K562 (cell line): ENCODE results near the gene CYB5R4. TPM values are rescaled to one million over a fixed set of nuclear protein-coding genes. Genes with fewer than 3 reads are reported as not detected.

Experiments
- ATAC-seq: fragments of 200-7000 bp; cut with Tn5 transposase; 3 replicates; pipeline ENCODE4 v1.9.1; 2020; ENCODE audit warnings: moderate library complexity
- BruUV-seq: library from RNA; stranded (reverse); fragments of 400-500 nt; replicated peaks from 2 replicates; lab custom pipeline; 2021; lab: Mats Ljungman, UMichigan
- CTCF ChIA-PET: fragments of 300-600 bp; formaldehyde crosslinking; extraction: SDS; loops from one replicate; lab custom pipeline; 2021; ENCODE audit warnings: low intra/inter-chr PET ratio; lab: Yijun Ruan, JAX
- POLR2A ChIA-PET: fragments of 300-600, 350-650 bp; sonication (Branson Sonifier 250); formaldehyde crosslinking; extraction: SDS; loops from one replicate; lab custom pipeline; 2021; ENCODE audit warnings: antibody characterized with exemption, inconsistent platforms; lab: Yijun Ruan, JAX
- DNase-seq, 4 experiments: peaks; one replicate each; pipeline versions ENCODE4 v3.0.0 to v3.0.0-alpha.2; 2011 to 2018; ENCODE audit warnings: low spot score in 3 of 4, mixed read lengths in 3 of 4; ENCODE audit errors: extremely low read depth in 1 of 4
- FAIRE-seq: peaks from 2 replicates; lab custom pipeline; 2011; peaks lifted over from hg19 to GRCh38; lab: Jason Lieb, UNC
- H2AFZ ChIP-seq: 2 replicates; pipeline ENCODE4 v1.6.0; 2011; ENCODE audit warnings: low read depth, low read length, control low read depth, inconsistent platforms
- H3K27ac ChIP-seq: fragments of 200-600 bp; 3 replicates; pipeline ENCODE4 v1.8.0; 2011; ENCODE audit warnings: low read depth, mild to moderate bottlenecking, control low read depth, inconsistent platforms, low read length, moderate library complexity, mixed read lengths; ENCODE audit errors: extremely low read depth
- H3K27me3 ChIP-seq, 2 experiments: fragments of 300-600 bp in 1 of 2; 2 replicates in 1 of 2; 3 replicates in 1 of 2; pipeline versions ENCODE4 v1.6.0 to v1.8.0; 2011; ENCODE audit warnings: inconsistent platforms in 2 of 2, low read length in 2 of 2, mild to moderate bottlenecking in 1 of 2, mixed read lengths in 1 of 2, moderate library complexity in 1 of 2; ENCODE audit not compliant: control insufficient read depth in 2 of 2, insufficient read depth in 2 of 2
- H3K36me3 ChIP-seq: fragments of 300-600 bp; 3 replicates; pipeline ENCODE4 v1.8.0; 2011; ENCODE audit warnings: mild to moderate bottlenecking, low read length, inconsistent platforms; ENCODE audit not compliant: control insufficient read depth, insufficient read depth
- H3K4me1 ChIP-seq, 2 experiments: fragments of 200-600 bp in 1 of 2; replicated peaks in 1 of 2; 2 replicates in 1 of 2; 3 replicates in 1 of 2; pipeline versions ENCODE4 v1.5.1 to v1.8.0; 2011; ENCODE audit warnings: inconsistent platforms in 2 of 2, low read length in 2 of 2, mild to moderate bottlenecking in 1 of 2, mixed read lengths in 1 of 2, moderate library complexity in 1 of 2; ENCODE audit not compliant: control insufficient read depth in 2 of 2, insufficient read depth in 2 of 2
- H3K4me2 ChIP-seq: 2 replicates; pipeline ENCODE4 v1.6.1; 2011; ENCODE audit warnings: low read length, control low read depth, inconsistent platforms, mixed read lengths; ENCODE audit not compliant: insufficient read depth
- H3K4me3 ChIP-seq: fragments of 200-600 bp; sonication (generic), shearing (Covaris generic); 2 replicates; pipeline ENCODE4 v1.5.1; 2016; ENCODE audit warnings: control low read depth, inconsistent platforms
- H3K79me2 ChIP-seq: fragments of 200-600 bp; 3 replicates; pipeline ENCODE4 v1.8.0; 2011; ENCODE audit warnings: low read length, inconsistent platforms; ENCODE audit not compliant: control insufficient read depth, insufficient read depth
- H3K9ac ChIP-seq, 2 experiments: 2 replicates each; pipeline versions ENCODE4 v1.6.0 to v1.6.1; 2011; ENCODE audit warnings: low read depth in 2 of 2, low read length in 2 of 2, control low read depth in 1 of 2, inconsistent platforms in 1 of 2, mild to moderate bottlenecking in 1 of 2, mixed read lengths in 1 of 2; ENCODE audit not compliant: insufficient read depth in 1 of 2
- H3K9me1 ChIP-seq: one replicate; pipeline ENCODE4 v1.6.0; 2011; ENCODE audit warnings: inconsistent platforms, mild to moderate bottlenecking, low read length, moderate library complexity; ENCODE audit not compliant: control insufficient read depth, insufficient read depth
- H3K9me3 ChIP-seq: replicated peaks from 2 replicates; pipeline ENCODE4 v1.5.1; 2011; ENCODE audit warnings: low read depth, low read length, inconsistent platforms; ENCODE audit not compliant: control insufficient read depth, insufficient read depth
- H4K20me1 ChIP-seq: replicated peaks from 2 replicates; pipeline ENCODE4 v1.6.1; 2011; ENCODE audit warnings: low read length, inconsistent platforms, mixed read lengths; ENCODE audit not compliant: control insufficient read depth, insufficient read depth
- C11orf30 ChIP-seq: fragments of 450-650 bp; IDR thresholded peaks from 2 replicates; pipeline ENCODE4 v1.6.1; 2016; ENCODE audit warnings: low read depth, mild to moderate bottlenecking
- IFI16 ChIP-seq: fragments of 250-450 bp; sonication (Bioruptor Pico); IDR thresholded peaks from 2 replicates; pipeline ENCODE4 v2.1.2; 2022; ENCODE audit warnings: mild to moderate bottlenecking, inconsistent platforms
- NFE2 ChIP-seq: IDR thresholded peaks from 2 replicates; pipeline ENCODE4 v1.6.1; 2014; ENCODE audit warnings: antibody characterized with exemption, low read depth
- POLR3A ChIP-seq: IDR thresholded peaks from 2 replicates; pipeline ENCODE4 v1.6.1; 2011; ENCODE audit warnings: borderline replicate concordance, mild to moderate bottlenecking, moderate library complexity; ENCODE audit not compliant: insufficient read length, insufficient read depth; ENCODE audit errors: extremely low read depth
- SFPQ ChIP-seq: fragments of 200-400 bp; formaldehyde crosslinking; IDR thresholded peaks from 2 replicates; pipeline ENCODE4 v1.6.1; 2017; ENCODE audit warnings: mild to moderate bottlenecking, low read depth, low read length, moderate library complexity
- VEZF1 ChIP-seq: fragments of 200-800 bp; sonication (Bioruptor generic); IDR thresholded peaks from 2 replicates; pipeline ENCODE4 v1.6.1; 2017; ENCODE audit warnings: missing genetic modification characterization, missing compliant biosample characterization
- ZMIZ1 ChIP-seq, 2 experiments: fragments of 150-350 bp in 1 of 2; IDR thresholded peaks; 2 replicates each; pipeline ENCODE4 v1.6.1; 2012 to 2016; ENCODE audit warnings: low read depth in 2 of 2, low read length in 2 of 2, mild to moderate bottlenecking in 1 of 2, moderate library complexity in 1 of 2
- WGBS: fragments of 100-300 bp; shearing (Covaris generic); methylation state at CpG from one replicate; pipeline ENCODE4 v1.1.6; 2016; ENCODE audit warnings: low coverage, mixed read lengths; ENCODE audit not compliant: insufficient coverage; ENCODE audit errors: missing lambda C conversion rate; 5-methylcytosine and 5-hydroxymethylcytosine counted together
- in situ Hi-C: fragments of 300-500 bp; cut with MboI; formaldehyde crosslinking; loops from 4 replicates; pipeline ENCODE4 v1.15.0; 2018; ENCODE audit warnings: inconsistent platforms, mixed read lengths
- intact Hi-C: fragments of 100-400 bp; cut with micrococcal nuclease; formaldehyde crosslinking; loops from 2 replicates; pipeline ENCODE4 v1.14.2; 2022
- polyA plus RNA-seq, 8 experiments: library from polyadenylated mRNA; depleted of rRNA in 4 of 8; stranded (reverse) in 5 of 8; unstranded in 3 of 8; fragments of >200 nt; fragmentation: Nextera tagmentation in 2 of 8; fragmentation: Illumina TruSeq in 1 of 8; extraction: Ambion mirVana in 2 of 8; extraction: Trizol in 1 of 8; gene quantifications; 2 replicates each; pipeline versions ENCODE4 v1.2.1 to v1.2.3, GENCODE V29; 2011 to 2014; ENCODE audit warnings: inconsistent platforms in 1 of 8, missing spikeins in 1 of 8
- total RNA-seq, 7 experiments: library from RNA; depleted of rRNA in 6 of 7; stranded (reverse); fragments of >200 nt in 6 of 7; fragmentation: Illumina TruSeq in 2 of 7; extraction: Trizol in 2 of 7; gene quantifications; 2 replicates each; pipeline versions ENCODE4 v1.2.1 to v1.2.3, GENCODE V29; 2011 to 2021; ENCODE audit warnings: low replicate concordance in 1 of 7

CYB5R4 gene
- total and polyA plus RNA-seq, 9 of the 15 experiments (the other 6 are each of a cell fraction or from before 2014, with no cell fraction given), result 5.9 to 23.1 (median 19.0) TPM

- no peak overlapping the region for H3K4me2 ChIP-seq
- no peak for DNase-seq
- no peak overlapping the region for H3K4me3 ChIP-seq
- no TSS peak for BruUV-seq
- H3K36me3 ChIP-seq, result no peaks in the 10 kb centered on the region
- TF ChIP-seq NFE2, result peak; percentile 27; the same call in 1 of the 2 replicates
- peak; percentile 18; the same call in 1 of the 2 replicates for TF ChIP-seq C11orf30
- no peak for TF ChIP-seq SFPQ
- H3K9me1 ChIP-seq, result no peaks in the 10 kb centered on the region
- ChIA-PET CTCF (no interaction called here), POLR2A (interaction anchor here (0.8 kb wide), 1 partner anchor 24 kb away, joined by 3 read pairs; no protein-coding TSS in a partner anchor)
- ATAC-seq, result no peak
- no peak overlapping the region for H3K9ac ChIP-seq
- no peaks in the 10 kb centered on the region for H3K9me3 ChIP-seq
- intact Hi-C loops, result no loop called here
- H3K27ac ChIP-seq, result no peak overlapping the region
- no peaks in the 10 kb centered on the region for H4K20me1 ChIP-seq
- no peaks in the 10 kb centered on the region for H3K27me3 ChIP-seq
- no peak for FAIRE-seq
- no peak overlapping the region for H2AFZ ChIP-seq
- WGBS, result 1% methylated on average over 6 of the region's 6 CpGs
- in situ Hi-C loops, result no loop called here
- H3K79me2 ChIP-seq, result no peaks in the 10 kb centered on the region
- no peaks in the 10 kb centered on the region for H3K4me1 ChIP-seq
Observed at GRCh38 chr6:83838727-83839126, 20.8 kb upstream of the CYB5R4 start.

- H3K36me3 ChIP-seq, result no peaks in the 10 kb centered on the region
- H3K9me1 ChIP-seq, result no peaks in the 10 kb centered on the region
- BruUV-seq, result no TSS peak
- no peaks in the 10 kb centered on the region for H3K27me3 ChIP-seq
- H4K20me1 ChIP-seq, result no peaks in the 10 kb centered on the region
- FAIRE-seq, result no peak
- H3K4me2 ChIP-seq, result no peak overlapping the region
- ChIA-PET CTCF (no interaction called here), POLR2A (interaction anchor here (1.2 kb wide), 1 partner anchor 9 kb away, joined by 4 read pairs; the partner anchor contains the start of gene RIPPLY2)
- H3K4me1 ChIP-seq, result no peaks in the 10 kb centered on the region
- no peak for DNase-seq
- no peaks in the 10 kb centered on the region; the same call in 1 of the 2 replicates for H3K9me3 ChIP-seq
- no peak for ATAC-seq
- no peaks in the 10 kb centered on the region for H3K79me2 ChIP-seq
- no peak overlapping the region for H3K27ac ChIP-seq
- H3K9ac ChIP-seq, result no peak overlapping the region
- in situ Hi-C loops, result no loop called here
- no peak overlapping the region for H3K4me3 ChIP-seq
- no peak overlapping the region for H2AFZ ChIP-seq
- WGBS, result 0% methylated on average over 3 of the region's 3 CpGs
- intact Hi-C loops, result no loop called here
- TF ChIP-seq ZMIZ1 (IDR thresholded peaks at IDR 0.05; ENCODE audit: low read depth in 2 of 2, low read length in 2 of 2) (no peak), IFI16 (CRISPR knock-in tag) (no peak), POLR3A (no peak), VEZF1 (no peak)
Observed at GRCh38 chr6:83844170-83844569, 15.3 kb upstream of the CYB5R4 start.
